Epithelial cell of esophagus (primary cell): ENCODE measurements around the gene THEMIS.

Experiments used
- DNase-seq: peaks from one replicate; pipeline ENCODE4 v3.0.0; 2010; ENCODE audit warnings: low read depth
- H3K4me3 ChIP-seq: 2 replicates; pipeline ENCODE4 v1.5.1; 2011; ENCODE audit warnings: mild to moderate bottlenecking, low read length, control low read depth
- CTCF ChIP-seq: IDR thresholded peaks from 2 replicates; pipeline ENCODE4 v1.5.1; 2011; ENCODE audit warnings: low read depth, mild to moderate bottlenecking, low read length, control low read depth, inconsistent platforms; ENCODE audit not compliant: insufficient read depth; ENCODE audit errors: missing control alignments

THEMIS gene

GRCh38 chr6:127833336-127833735 lies 67.5 kb downstream of the THEMIS start:
- no peak for DNase-seq
- no peak for TF ChIP-seq CTCF
- H3K4me3 ChIP-seq, result no peak overlapping the region

GRCh38 chr6:127832381-127832780 lies 68.5 kb downstream of the THEMIS start:
- no peak for DNase-seq
- no peak for TF ChIP-seq CTCF
- no peak overlapping the region for H3K4me3 ChIP-seq

GRCh38 chr6:127824061-127824460 lies 76.8 kb downstream of the THEMIS start:
- no peak for TF ChIP-seq CTCF
- no peak overlapping the region for H3K4me3 ChIP-seq
- no peak for DNase-seq

- no peak for DNase-seq
- TF ChIP-seq CTCF, result no peak
- H3K4me3 ChIP-seq, result no peak overlapping the region
Measured at GRCh38 chr6:127821431-127821830, 79.4 kb downstream of the THEMIS start.

GRCh38 chr6:127818149-127818548 lies 82.7 kb downstream of the THEMIS start:
- DNase-seq, result no peak
- TF ChIP-seq CTCF, result no peak
- H3K4me3 ChIP-seq, result no peak overlapping the region

- TF ChIP-seq CTCF, result no peak
- no peak overlapping the region for H3K4me3 ChIP-seq
- no peak for DNase-seq
Measured at GRCh38 chr6:127816643-127817042, 84.2 kb downstream of the THEMIS start.

- no peak for TF ChIP-seq CTCF
- no peak for DNase-seq
- H3K4me3 ChIP-seq, result no peak overlapping the region
Measured at GRCh38 chr6:127813699-127814027, 87.2 kb downstream of the THEMIS start.
